Panc1 (cell line): Measurements from ENCODE around the gene AKAP1. TPM values are rescaled to one million over a fixed set of nuclear protein-coding genes. Genes with fewer than 3 reads are reported as not detected.

ENCODE experiments used
- ATAC-seq: fragments of 200-7000 bp; cut with Tn5 transposase; 2 replicates; pipeline ENCODE4 v1.9.1; 2020; ENCODE audit warnings: mild to moderate bottlenecking, moderate library complexity
- BruUV-seq: library from RNA; stranded (reverse); fragments of 400-500 nt; replicated peaks from 2 replicates; lab custom pipeline; 2021; lab: Mats Ljungman, UMichigan
- CTCF ChIA-PET: fragments of 300-600 bp; sonication (Branson Sonifier 250); formaldehyde crosslinking; loops from one replicate; lab custom pipeline; 2022; ENCODE audit warnings: antibody characterized with exemption; lab: Charles Lee
- POLR2A ChIA-PET: fragments of 300-600 bp; sonication (Branson Sonifier 250); formaldehyde crosslinking; loops from one replicate; lab custom pipeline; 2022; ENCODE audit warnings: antibody characterized with exemption; lab: Charles Lee
- DNase-seq: peaks from one replicate; pipeline ENCODE4 v3.0.0-alpha.2; 2010; ENCODE audit warnings: low read depth, low spot score
- H3K27ac ChIP-seq: 2 replicates; pipeline ENCODE4 v1.5.1; 2011; ENCODE audit warnings: mild to moderate bottlenecking, low read length, inconsistent platforms
- H3K27me3 ChIP-seq: fragments of 200-500 bp; sonication (Bioruptor generic); 2 replicates; pipeline ENCODE4 v1.6.0; 2014; ENCODE audit warnings: low read length, inconsistent platforms; ENCODE audit not compliant: control insufficient read depth, insufficient read depth
- H3K36me3 ChIP-seq: fragments of 200-500 bp; sonication (Bioruptor generic); 2 replicates; pipeline ENCODE4 v1.5.1; 2014; ENCODE audit warnings: inconsistent platforms, mild to moderate bottlenecking, low read length, moderate library complexity; ENCODE audit not compliant: control insufficient read depth, insufficient read depth
- H3K4me1 ChIP-seq: 2 replicates; pipeline ENCODE4 v1.5.1; 2011; ENCODE audit warnings: inconsistent platforms, mild to moderate bottlenecking, low read length, moderate library complexity; ENCODE audit not compliant: control insufficient read depth, insufficient read depth
- H3K4me3 ChIP-seq, 2 experiments: 2 replicates each; pipeline ENCODE4 v1.5.1; 2011 to 2012; ENCODE audit warnings: low read depth in 2 of 2, low read length in 2 of 2, mild to moderate bottlenecking in 2 of 2, inconsistent platforms in 1 of 2, moderate library complexity in 1 of 2
- H3K9me3 ChIP-seq: fragments of 200-500 bp; sonication (Bioruptor generic); 2 replicates; pipeline ENCODE4 v1.5.1; 2014; ENCODE audit warnings: low read depth, mild to moderate bottlenecking, inconsistent platforms, low read length, moderate library complexity; ENCODE audit not compliant: control insufficient read depth, insufficient read depth
- POLR2AphosphoS5 ChIP-seq: IDR thresholded peaks from 2 replicates; pipeline ENCODE4 v1.6.1; 2012; ENCODE audit warnings: mild to moderate bottlenecking, low read depth, low read length, moderate library complexity
- SIN3A ChIP-seq: IDR thresholded peaks from 2 replicates; pipeline ENCODE4 v1.6.1; 2012; ENCODE audit warnings: low read depth, mild to moderate bottlenecking, low read length, moderate library complexity, borderline replicate concordance; ENCODE audit not compliant: insufficient read depth
- TCF7L2 ChIP-seq: IDR thresholded peaks from 2 replicates; pipeline ENCODE4 v1.6.1; 2011; ENCODE audit warnings: mild to moderate bottlenecking, low read depth, low read length, inconsistent platforms
- in situ Hi-C: cut with HindIII; loops from 2 replicates; pipeline ENCODE4 v1.10.0; 2016; ENCODE audit warnings: low sequenced_read_pairs, low pct_unique_long_range_greater_than_20kb
- intact Hi-C: fragments of 100-400 bp; cut with micrococcal nuclease; formaldehyde crosslinking; loops from one replicate; pipeline ENCODE4 v1.10.0; 2022; ENCODE audit not compliant: unreplicated experiment
- total RNA-seq: library from RNA; stranded (reverse); gene quantifications from one replicate; pipeline ENCODE4 v1.2.1, GENCODE V29; 2021; ENCODE audit not compliant: unreplicated experiment
- TF ChIP-seq, protein P1 (sequence below), 2 experiments: IDR thresholded peaks; 2 replicates each; pipeline ENCODE4 v1.6.1; 2011 to 2012; ENCODE audit warnings: low read depth in 2 of 2, control low read depth in 1 of 2, low read length in 1 of 2, mild to moderate bottlenecking in 1 of 2, moderate library complexity in 1 of 2; ENCODE audit not compliant: insufficient read depth in 1 of 2
- TF ChIP-seq, protein P2 (sequence below): fragments of 450-650 bp; IDR thresholded peaks from 2 replicates; pipeline ENCODE4 v1.5.1; 2017; ENCODE audit warnings: mild to moderate bottlenecking

Gene AKAP1
- total RNA-seq, 1 experiment from 2014 or later = 52.7 TPM

DNA sequence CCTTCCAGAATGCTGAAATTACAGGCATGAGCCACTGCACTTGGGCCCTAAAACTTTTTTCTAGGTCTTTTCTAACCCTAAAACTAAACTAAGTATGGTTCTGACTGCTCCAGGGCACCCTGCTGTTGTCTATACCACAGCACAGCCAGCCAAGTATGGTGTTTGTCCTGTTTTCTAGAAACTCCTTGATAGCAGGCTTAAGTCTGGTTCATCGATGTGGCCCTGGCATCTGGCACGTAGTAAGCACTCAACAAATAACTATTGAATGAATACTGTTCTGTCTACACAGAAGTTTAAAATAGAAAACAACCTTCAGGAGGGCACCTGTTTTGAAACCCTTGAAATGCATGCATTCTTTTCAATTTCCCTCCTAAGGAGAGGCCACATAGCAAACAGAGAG lies 44.5 kb upstream of the AKAP1 start:
- in situ Hi-C loops = no loop called here
- H3K27ac ChIP-seq = no peak overlapping the region
- no peak for DNase-seq

DNA sequence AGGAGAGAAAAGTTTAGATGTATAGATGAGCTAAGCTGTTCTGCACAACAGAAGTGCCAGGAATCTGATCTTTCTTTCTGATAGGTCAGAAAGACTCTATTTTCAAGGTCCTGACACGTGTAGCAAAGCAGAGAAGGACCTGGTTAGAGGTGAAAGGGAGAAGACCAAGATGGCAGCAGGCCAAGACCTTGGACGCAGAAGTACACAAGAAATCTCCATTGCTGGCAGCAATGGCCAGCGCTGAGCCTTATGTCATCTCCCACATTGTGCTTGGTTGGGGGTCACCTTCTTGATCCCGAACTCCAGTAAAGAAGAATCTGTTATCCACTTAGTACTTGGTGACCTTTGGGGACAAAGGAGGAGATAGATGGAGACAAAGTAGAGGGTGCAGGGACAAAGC lies 41.8 kb upstream of the AKAP1 start:
- in situ Hi-C loops = no loop called here
- no TSS peak for BruUV-seq
- no peaks in the 10 kb centered on the region for H3K4me1 ChIP-seq
- ATAC-seq (no peak), DNase-seq (no peak)
- no peaks in the 10 kb centered on the region; the same call in 1 of the 2 replicates for H3K27me3 ChIP-seq
- no peaks in the 10 kb centered on the region for H3K9me3 ChIP-seq
- ChIA-PET POLR2A (no interaction called here), CTCF (interaction anchor here (0.7 kb wide), 1 partner anchor 37 kb away, joined by 4 read pairs; no protein-coding TSS in a partner anchor)
- H3K27ac ChIP-seq = no peak overlapping the region
- TF ChIP-seq, protein P1, sequence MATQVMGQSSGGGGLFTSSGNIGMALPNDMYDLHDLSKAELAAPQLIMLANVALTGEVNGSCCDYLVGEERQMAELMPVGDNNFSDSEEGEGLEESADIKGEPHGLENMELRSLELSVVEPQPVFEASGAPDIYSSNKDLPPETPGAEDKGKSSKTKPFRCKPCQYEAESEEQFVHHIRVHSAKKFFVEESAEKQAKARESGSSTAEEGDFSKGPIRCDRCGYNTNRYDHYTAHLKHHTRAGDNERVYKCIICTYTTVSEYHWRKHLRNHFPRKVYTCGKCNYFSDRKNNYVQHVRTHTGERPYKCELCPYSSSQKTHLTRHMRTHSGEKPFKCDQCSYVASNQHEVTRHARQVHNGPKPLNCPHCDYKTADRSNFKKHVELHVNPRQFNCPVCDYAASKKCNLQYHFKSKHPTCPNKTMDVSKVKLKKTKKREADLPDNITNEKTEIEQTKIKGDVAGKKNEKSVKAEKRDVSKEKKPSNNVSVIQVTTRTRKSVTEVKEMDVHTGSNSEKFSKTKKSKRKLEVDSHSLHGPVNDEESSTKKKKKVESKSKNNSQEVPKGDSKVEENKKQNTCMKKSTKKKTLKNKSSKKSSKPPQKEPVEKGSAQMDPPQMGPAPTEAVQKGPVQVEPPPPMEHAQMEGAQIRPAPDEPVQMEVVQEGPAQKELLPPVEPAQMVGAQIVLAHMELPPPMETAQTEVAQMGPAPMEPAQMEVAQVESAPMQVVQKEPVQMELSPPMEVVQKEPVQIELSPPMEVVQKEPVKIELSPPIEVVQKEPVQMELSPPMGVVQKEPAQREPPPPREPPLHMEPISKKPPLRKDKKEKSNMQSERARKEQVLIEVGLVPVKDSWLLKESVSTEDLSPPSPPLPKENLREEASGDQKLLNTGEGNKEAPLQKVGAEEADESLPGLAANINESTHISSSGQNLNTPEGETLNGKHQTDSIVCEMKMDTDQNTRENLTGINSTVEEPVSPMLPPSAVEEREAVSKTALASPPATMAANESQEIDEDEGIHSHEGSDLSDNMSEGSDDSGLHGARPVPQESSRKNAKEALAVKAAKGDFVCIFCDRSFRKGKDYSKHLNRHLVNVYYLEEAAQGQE (IDR thresholded peaks at IDR 0.05; ENCODE audit: insufficient read depth in 1 of 2, low read depth in 2 of 2, low read length in 1 of 2) = no peak
- TF ChIP-seq POLR2AphosphoS5 (no peak), SIN3A (no peak), TCF7L2 (no peak)
- TF ChIP-seq, protein P2, sequence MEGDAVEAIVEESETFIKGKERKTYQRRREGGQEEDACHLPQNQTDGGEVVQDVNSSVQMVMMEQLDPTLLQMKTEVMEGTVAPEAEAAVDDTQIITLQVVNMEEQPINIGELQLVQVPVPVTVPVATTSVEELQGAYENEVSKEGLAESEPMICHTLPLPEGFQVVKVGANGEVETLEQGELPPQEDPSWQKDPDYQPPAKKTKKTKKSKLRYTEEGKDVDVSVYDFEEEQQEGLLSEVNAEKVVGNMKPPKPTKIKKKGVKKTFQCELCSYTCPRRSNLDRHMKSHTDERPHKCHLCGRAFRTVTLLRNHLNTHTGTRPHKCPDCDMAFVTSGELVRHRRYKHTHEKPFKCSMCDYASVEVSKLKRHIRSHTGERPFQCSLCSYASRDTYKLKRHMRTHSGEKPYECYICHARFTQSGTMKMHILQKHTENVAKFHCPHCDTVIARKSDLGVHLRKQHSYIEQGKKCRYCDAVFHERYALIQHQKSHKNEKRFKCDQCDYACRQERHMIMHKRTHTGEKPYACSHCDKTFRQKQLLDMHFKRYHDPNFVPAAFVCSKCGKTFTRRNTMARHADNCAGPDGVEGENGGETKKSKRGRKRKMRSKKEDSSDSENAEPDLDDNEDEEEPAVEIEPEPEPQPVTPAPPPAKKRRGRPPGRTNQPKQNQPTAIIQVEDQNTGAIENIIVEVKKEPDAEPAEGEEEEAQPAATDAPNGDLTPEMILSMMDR = no peak
- H3K36me3 ChIP-seq = no peaks in the 10 kb centered on the region
- H3K4me3 ChIP-seq = no peak overlapping the region
- intact Hi-C loops = no loop called here

More for the DNA sequence above, 44.5 kb upstream of the AKAP1 start:
- Histone ChIP-seq H3K4me1 (no peaks in the 10 kb centered on the region), H3K9me3 (no peaks in the 10 kb centered on the region), H3K36me3 (no peaks in the 10 kb centered on the region), H3K27me3 (no peaks in the 10 kb centered on the region; the same call in none of the 2 replicates), H3K4me3 (no peak overlapping the region)
- no peak for ATAC-seq
- ChIA-PET CTCF (no interaction called here), POLR2A (interaction anchor here (0.6 kb wide), 1 partner anchor 14 kb away, joined by 3 read pairs; no protein-coding TSS in a partner anchor)
- no peak for TF ChIP-seq SIN3A
- no peak for TF ChIP-seq TCF7L2
- no peak for TF ChIP-seq POLR2AphosphoS5
- TF ChIP-seq, protein P1 (IDR thresholded peaks at IDR 0.05; ENCODE audit: insufficient read depth in 1 of 2, low read depth in 2 of 2, low read length in 1 of 2) = no peak
- TF ChIP-seq, protein P2 = no peak
- BruUV-seq = no TSS peak
- intact Hi-C loops = no loop called here
